A673 (cell line): ENCODE measurements around the gene AGO3. TPM values are rescaled to one million over a fixed set of nuclear protein-coding genes. Genes with fewer than 3 reads are reported as not detected.

ENCODE experiments used
- BruUV-seq: library from RNA; stranded (reverse); fragments of 400-500 nt; replicated peaks from 2 replicates; lab custom pipeline; 2021; lab: Mats Ljungman, UMichigan
- CTCF ChIA-PET: fragments of 300-600 bp; sonication (Branson Sonifier 250); formaldehyde crosslinking; loops from one replicate; lab custom pipeline; 2022; ENCODE audit warnings: antibody characterized with exemption; lab: Charles Lee
- POLR2A ChIA-PET: fragments of 300-600 bp; sonication (Branson Sonifier 250); formaldehyde crosslinking; loops from one replicate; lab custom pipeline; 2022; ENCODE audit warnings: antibody characterized with exemption; ENCODE audit not compliant: low non-redundant PET; lab: Charles Lee
- DNase-seq: peaks from one replicate; pipeline ENCODE4 v3.0.0-alpha.2; 2015; ENCODE audit warnings: low spot score
- H3K27ac ChIP-seq: fragments of 200-600 bp; sonication (generic); 2 replicates; pipeline ENCODE4 v1.5.1; 2016; ENCODE audit warnings: mixed run types, low read depth, mild to moderate bottlenecking, mixed read lengths, antibody characterized with exemption, low read length; ENCODE audit not compliant: poor library complexity, severe bottlenecking
- H3K27me3 ChIP-seq: fragments of 200-600 bp; sonication (generic); replicated peaks from 2 replicates; pipeline ENCODE4 v1.6.1; 2017; ENCODE audit warnings: mixed run types, low read depth, mild to moderate bottlenecking, mixed read lengths, antibody characterized with exemption, low read length; ENCODE audit not compliant: insufficient read depth, poor library complexity
- H3K36me3 ChIP-seq: fragments of 200-600 bp; sonication (generic); 2 replicates; pipeline ENCODE4 v1.6.1; 2016; ENCODE audit warnings: mixed run types, mild to moderate bottlenecking, mixed read lengths, antibody characterized with exemption, low read length; ENCODE audit not compliant: insufficient read depth, poor library complexity, severe bottlenecking
- H3K4me1 ChIP-seq: fragments of 200-600 bp; sonication (generic); 2 replicates; pipeline ENCODE4 v1.6.1; 2017; ENCODE audit warnings: mixed run types, mild to moderate bottlenecking, mixed read lengths, antibody characterized with exemption, low read length; ENCODE audit not compliant: insufficient read depth, poor library complexity, severe bottlenecking
- H3K4me3 ChIP-seq: fragments of 200-600 bp; sonication (generic); 2 replicates; pipeline ENCODE4 v1.5.1; 2016; ENCODE audit warnings: low read depth, mixed run types, mild to moderate bottlenecking, mixed read lengths, low read length; ENCODE audit not compliant: poor library complexity, severe bottlenecking
- H3K9me3 ChIP-seq: fragments of 200-600 bp; sonication (generic); 2 replicates; pipeline ENCODE4 v1.6.1; 2016; ENCODE audit warnings: mixed run types, low read depth, mild to moderate bottlenecking, mixed read lengths, antibody characterized with exemption, low read length; ENCODE audit not compliant: poor library complexity, severe bottlenecking
- CTCF ChIP-seq: fragments of 300-800, 200-600 bp; sonication (generic); conservative IDR thresholded peaks from 2 replicates; pipeline ENCODE4 v1.5.1; 2017; ENCODE audit warnings: low read depth, mild to moderate bottlenecking, antibody characterized with exemption, low read length, moderate library complexity, mixed read lengths
- EZH2 ChIP-seq: fragments of 200-600 bp; sonication (generic); IDR thresholded peaks from 2 replicates; pipeline ENCODE4 v1.6.1; 2017; ENCODE audit warnings: borderline replicate concordance, low read depth, mild to moderate bottlenecking, mixed read lengths, antibody characterized with exemption, low read length; ENCODE audit not compliant: poor library complexity, severe bottlenecking
- intact Hi-C: fragments of 100-400 bp; cut with micrococcal nuclease; formaldehyde crosslinking; loops from one replicate; pipeline ENCODE4 v1.10.0; 2022; ENCODE audit not compliant: unreplicated experiment
- total RNA-seq: library from RNA; stranded (reverse); gene quantifications from 2 replicates; pipeline ENCODE4 v1.2.3, GENCODE V29; 2021

Gene AGO3
- total RNA-seq, 1 experiment from 2014 or later = 44.2 TPM

GRCh38 chr1:35923791-35924221 lies 7.1 kb upstream of the AGO3 start:
- BruUV-seq = no TSS peak
- Histone ChIP-seq H3K4me3 (no peak overlapping the region), H3K4me1 (no peaks in the 10 kb centered on the region), H3K36me3 (peaks cover 22% of the 10 kb centered on the region), H3K27me3 (no peaks in the 10 kb centered on the region), H3K27ac (no peak overlapping the region), H3K9me3 (no peaks in the 10 kb centered on the region)
- no peak for TF ChIP-seq CTCF
- no peak for TF ChIP-seq EZH2
- intact Hi-C loops = no loop called here
- CTCF ChIA-PET = no interaction called here
- POLR2A ChIA-PET = no interaction called here
- no peak for DNase-seq

GRCh38 chr1:35924838-35925237 lies 6.1 kb upstream of the AGO3 start:
- BruUV-seq = no TSS peak
- POLR2A ChIA-PET = no interaction called here

GRCh38 chr1:35925741-35926140 lies 5.2 kb upstream of the AGO3 start:
- H3K27ac ChIP-seq = no peak overlapping the region
- no peaks in the 10 kb centered on the region for H3K4me1 ChIP-seq
- ChIA-PET CTCF (no interaction called here), POLR2A (no interaction called here)
- no TSS peak for BruUV-seq
- DNase-seq = no peak
- no peak for TF ChIP-seq CTCF
- no peak for TF ChIP-seq EZH2
- intact Hi-C loops = no loop called here
- peaks cover 5% of the 10 kb centered on the region for H3K36me3 ChIP-seq
- no peaks in the 10 kb centered on the region for H3K27me3 ChIP-seq
- no peak overlapping the region for H3K4me3 ChIP-seq
- H3K9me3 ChIP-seq = no peaks in the 10 kb centered on the region

More at GRCh38 chr1:35924838-35925237, 6.1 kb upstream of the AGO3 start:
- H3K36me3 ChIP-seq = peaks cover 12% of the 10 kb centered on the region
- no peak for DNase-seq
- TF ChIP-seq CTCF (no peak), EZH2 (no peak)
- H3K4me1 ChIP-seq = no peaks in the 10 kb centered on the region
- no peak overlapping the region for H3K4me3 ChIP-seq
- no peaks in the 10 kb centered on the region for H3K9me3 ChIP-seq
- H3K27ac ChIP-seq = no peak overlapping the region
- intact Hi-C loops = no loop called here
- CTCF ChIA-PET = no interaction called here
- no peaks in the 10 kb centered on the region for H3K27me3 ChIP-seq
